Measurements from ENCODE around the gene MBNL1.

GRCh38 chr3:152283492-152284381 is 15.0 kb downstream of the MBNL1 start:
- no peak for TF ChIP-seq CTCF (IDR thresholded peaks at IDR 0.05)
- no peak for TF ChIP-seq POLR2A (IDR thresholded peaks at IDR 0.05)
- no peak for TF ChIP-seq POLR2AphosphoS5 (IDR thresholded peaks at IDR 0.05)

Measured in breast epithelium (tissue), 3 donors.